KMS-11 (cell line): ENCODE measurements around the gene ADAP1.

Experiments used
- H2AFZ ChIP-seq: fragments of 200-600 bp; sonication (generic); 2 replicates; pipeline ENCODE4 v1.6.1; 2016; ENCODE audit warnings: antibody characterized with exemption, mixed run types, low read depth
- H3K27ac ChIP-seq: fragments of 200-600 bp; sonication (generic); 2 replicates; pipeline ENCODE4 v1.6.1; 2016; ENCODE audit warnings: mild to moderate bottlenecking, mixed run types
- H3K27me3 ChIP-seq: fragments of 200-600 bp; sonication (generic); 2 replicates; pipeline ENCODE4 v1.6.1; 2017; ENCODE audit warnings: mild to moderate bottlenecking, low read depth, mixed run types, moderate library complexity; ENCODE audit not compliant: insufficient read depth
- H3K36me3 ChIP-seq: fragments of 200-600 bp; sonication (generic); 2 replicates; pipeline ENCODE4 v1.6.1; 2017; ENCODE audit warnings: mild to moderate bottlenecking, mixed run types; ENCODE audit not compliant: insufficient read depth
- H3K4me1 ChIP-seq: fragments of 200-600 bp; sonication (generic); 2 replicates; pipeline ENCODE4 v1.6.1; 2016; ENCODE audit warnings: mild to moderate bottlenecking, low read depth, mixed run types; ENCODE audit not compliant: poor library complexity, severe bottlenecking
- H3K4me2 ChIP-seq: fragments of 200-600 bp; sonication (generic); 2 replicates; pipeline ENCODE4 v1.7.0; 2016; ENCODE audit warnings: mild to moderate bottlenecking, mixed run types
- H3K4me3 ChIP-seq: fragments of 200-600 bp; sonication (generic); IDR thresholded peaks from 2 replicates; pipeline ENCODE4 v1.6.1; 2017; ENCODE audit warnings: low read depth, low read length, mixed read lengths; ENCODE audit not compliant: insufficient read depth
- H3K79me2 ChIP-seq: fragments of 200-600 bp; sonication (generic); 2 replicates; pipeline ENCODE4 v1.6.1; 2016; ENCODE audit warnings: low read depth, mixed run types; ENCODE audit not compliant: insufficient read depth
- H3K9ac ChIP-seq: fragments of 200-600 bp; sonication (generic); 2 replicates; pipeline ENCODE4 v1.6.1; 2016; ENCODE audit warnings: mild to moderate bottlenecking, mixed run types
- H4K20me1 ChIP-seq: fragments of 200-600 bp; sonication (generic); 2 replicates; pipeline ENCODE4 v1.6.1; 2016; ENCODE audit warnings: mild to moderate bottlenecking, mixed run types; ENCODE audit not compliant: insufficient read depth
- TF ChIP-seq, protein P1 (sequence below): fragments of 200-600 bp; sonication (generic); conservative IDR thresholded peaks from 2 replicates; pipeline ENCODE4 v1.6.1; 2017; ENCODE audit warnings: low read depth, mild to moderate bottlenecking, antibody characterized with exemption, low read length, moderate library complexity, mixed read lengths

The ADAP1 gene

DNA sequence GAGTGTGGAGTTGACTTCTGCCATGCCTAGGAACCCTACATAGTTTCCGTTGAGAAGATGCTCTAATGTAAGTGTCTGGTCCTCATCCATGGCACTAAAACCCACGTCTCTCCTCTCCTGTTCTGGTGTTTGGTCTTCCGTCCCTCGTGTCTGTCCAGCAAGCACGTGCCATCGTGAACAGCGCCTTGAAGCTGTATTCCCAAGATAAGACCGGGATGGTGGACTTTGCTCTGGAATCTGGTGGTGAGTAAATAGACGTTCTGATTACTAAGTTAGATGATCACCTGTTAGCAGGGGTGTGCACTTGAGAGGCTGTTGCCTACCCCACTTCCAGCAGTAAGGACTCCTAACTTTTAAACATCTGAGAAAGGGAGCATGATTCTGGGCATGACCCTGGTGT lies 93.3 kb downstream of the ADAP1 start:
- H2AFZ ChIP-seq = no peak overlapping the region
- H3K79me2 ChIP-seq = no peaks in the 10 kb centered on the region
- H3K36me3 ChIP-seq = no peaks in the 10 kb centered on the region
- H3K4me3 ChIP-seq = no peak overlapping the region
- no peak overlapping the region for H3K4me2 ChIP-seq
- no peak overlapping the region for H3K9ac ChIP-seq
- TF ChIP-seq, protein P1, sequence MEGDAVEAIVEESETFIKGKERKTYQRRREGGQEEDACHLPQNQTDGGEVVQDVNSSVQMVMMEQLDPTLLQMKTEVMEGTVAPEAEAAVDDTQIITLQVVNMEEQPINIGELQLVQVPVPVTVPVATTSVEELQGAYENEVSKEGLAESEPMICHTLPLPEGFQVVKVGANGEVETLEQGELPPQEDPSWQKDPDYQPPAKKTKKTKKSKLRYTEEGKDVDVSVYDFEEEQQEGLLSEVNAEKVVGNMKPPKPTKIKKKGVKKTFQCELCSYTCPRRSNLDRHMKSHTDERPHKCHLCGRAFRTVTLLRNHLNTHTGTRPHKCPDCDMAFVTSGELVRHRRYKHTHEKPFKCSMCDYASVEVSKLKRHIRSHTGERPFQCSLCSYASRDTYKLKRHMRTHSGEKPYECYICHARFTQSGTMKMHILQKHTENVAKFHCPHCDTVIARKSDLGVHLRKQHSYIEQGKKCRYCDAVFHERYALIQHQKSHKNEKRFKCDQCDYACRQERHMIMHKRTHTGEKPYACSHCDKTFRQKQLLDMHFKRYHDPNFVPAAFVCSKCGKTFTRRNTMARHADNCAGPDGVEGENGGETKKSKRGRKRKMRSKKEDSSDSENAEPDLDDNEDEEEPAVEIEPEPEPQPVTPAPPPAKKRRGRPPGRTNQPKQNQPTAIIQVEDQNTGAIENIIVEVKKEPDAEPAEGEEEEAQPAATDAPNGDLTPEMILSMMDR = no peak
- H3K4me1 ChIP-seq = no peaks in the 10 kb centered on the region
- no peaks in the 10 kb centered on the region for H4K20me1 ChIP-seq
- H3K27ac ChIP-seq = no peak overlapping the region
- no peaks in the 10 kb centered on the region for H3K27me3 ChIP-seq

DNA sequence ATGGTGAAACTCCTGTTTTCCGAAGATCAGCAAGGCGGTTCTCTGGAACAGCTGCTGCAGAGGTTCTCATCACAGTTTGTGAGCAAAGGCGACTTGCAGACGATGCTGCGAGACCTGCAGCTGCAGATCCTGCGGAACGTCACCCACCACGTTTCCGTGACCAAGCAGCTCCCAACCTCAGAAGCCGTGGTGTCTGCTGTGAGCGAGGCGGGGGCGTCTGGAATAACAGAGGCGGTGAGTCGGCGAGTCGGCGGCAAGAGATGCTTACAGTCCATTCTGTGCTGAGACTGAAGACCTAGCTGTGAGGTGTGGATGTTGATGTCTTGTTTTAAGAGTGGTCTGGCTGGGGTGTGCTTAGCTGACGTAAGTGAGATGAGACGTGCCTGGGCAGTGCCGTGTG lies 94.3 kb downstream of the ADAP1 start:
- Histone ChIP-seq H3K36me3 (no peaks in the 10 kb centered on the region), H4K20me1 (no peaks in the 10 kb centered on the region), H3K27me3 (no peaks in the 10 kb centered on the region), H3K4me2 (no peak overlapping the region), H3K27ac (no peak overlapping the region), H3K4me1 (no peaks in the 10 kb centered on the region), H3K9ac (no peak overlapping the region), H3K4me3 (no peak overlapping the region), H2AFZ (no peak overlapping the region), H3K79me2 (no peaks in the 10 kb centered on the region)
- TF ChIP-seq, protein P1 = no peak

DNA sequence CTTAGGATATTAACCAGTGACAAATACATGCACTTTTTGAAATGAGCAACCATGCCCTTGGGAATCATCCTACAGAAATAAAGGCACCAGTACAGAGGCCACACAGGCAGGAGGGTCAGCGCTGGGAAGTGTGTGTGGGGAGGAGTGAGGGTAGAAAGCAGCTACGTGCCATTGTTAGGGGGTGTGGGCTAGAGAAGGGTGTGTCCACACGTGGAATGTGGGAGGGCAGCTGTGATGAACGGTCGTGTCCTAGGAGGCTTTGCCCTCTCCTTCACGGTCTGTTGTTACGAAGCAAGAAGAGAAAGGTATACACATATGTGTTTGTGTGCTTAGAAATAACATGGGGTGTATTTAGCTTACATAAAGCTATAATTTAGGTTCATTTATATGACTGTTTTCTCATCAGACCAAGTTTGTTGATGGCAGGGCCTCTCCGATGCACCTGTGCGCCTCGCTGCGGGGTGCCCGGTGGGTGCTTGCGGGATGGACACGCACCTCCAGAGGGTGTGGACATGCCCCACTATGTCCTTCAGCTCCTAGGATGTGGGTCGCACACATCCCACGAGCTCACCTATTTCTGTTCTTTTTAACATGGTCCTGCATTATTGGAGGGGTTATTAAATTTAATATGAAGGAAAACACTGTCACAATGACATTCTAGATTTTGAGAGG lies 95.0 kb downstream of the ADAP1 start:
- Histone ChIP-seq H3K4me1 (no peaks in the 10 kb centered on the region), H2AFZ (no peak overlapping the region), H4K20me1 (no peaks in the 10 kb centered on the region), H3K9ac (no peak overlapping the region), H3K36me3 (no peaks in the 10 kb centered on the region), H3K79me2 (no peaks in the 10 kb centered on the region), H3K27ac (no peak overlapping the region), H3K4me3 (no peak overlapping the region), H3K27me3 (no peaks in the 10 kb centered on the region), H3K4me2 (no peak overlapping the region)
- TF ChIP-seq, protein P1 = no peak

DNA sequence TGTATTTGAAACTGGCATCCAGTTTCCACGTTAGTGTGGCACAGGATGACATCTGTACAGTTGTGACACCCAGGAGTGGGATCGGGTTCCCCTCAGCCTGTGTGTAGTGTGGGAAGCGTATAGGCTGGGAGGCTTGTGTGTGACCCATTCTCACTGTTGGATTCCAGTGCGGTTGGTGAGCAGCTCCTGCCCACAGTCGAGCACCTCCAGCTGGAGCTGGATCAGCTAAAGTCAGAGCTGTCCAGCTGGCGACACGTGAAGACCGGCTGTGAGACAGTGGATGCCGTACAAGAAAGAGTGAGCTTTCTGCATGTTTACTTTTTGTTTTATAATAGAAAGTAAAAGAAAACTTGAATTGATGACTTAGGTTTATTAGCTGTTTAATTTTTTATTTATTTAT lies 96.8 kb downstream of the ADAP1 start:
- H2AFZ ChIP-seq = no peak overlapping the region
- H3K9ac ChIP-seq = no peak overlapping the region
- H3K4me1 ChIP-seq = no peaks in the 10 kb centered on the region
- no peak overlapping the region for H3K4me3 ChIP-seq
- no peak overlapping the region for H3K27ac ChIP-seq
- no peaks in the 10 kb centered on the region for H3K27me3 ChIP-seq
- no peaks in the 10 kb centered on the region for H4K20me1 ChIP-seq
- TF ChIP-seq, protein P1 = no peak
- no peaks in the 10 kb centered on the region for H3K36me3 ChIP-seq
- no peaks in the 10 kb centered on the region for H3K79me2 ChIP-seq
- H3K4me2 ChIP-seq = no peak overlapping the region
